ES-I3 (cell line): ENCODE results near the gene DRAP1.

ENCODE experiments used
- H3K36me3 ChIP-seq: 2 replicates; pipeline ENCODE4 v1.6.1; 2013; ENCODE audit warnings: mild to moderate bottlenecking, low read length, control low read depth, moderate library complexity; ENCODE audit not compliant: insufficient read depth
- H3K4me1 ChIP-seq: 2 replicates; pipeline ENCODE4 v1.6.1; 2013; ENCODE audit warnings: mild to moderate bottlenecking, control low read depth, low read length; ENCODE audit not compliant: insufficient read depth
- H3K9ac ChIP-seq: 2 replicates; pipeline ENCODE4 v1.6.1; 2013; ENCODE audit warnings: low read depth, mild to moderate bottlenecking, low read length, moderate library complexity
- H3K9me3 ChIP-seq: 2 replicates; pipeline ENCODE4 v1.6.1; 2013; ENCODE audit warnings: mild to moderate bottlenecking, low read length, moderate library complexity; ENCODE audit not compliant: control insufficient read depth, insufficient read depth

DRAP1 gene, protein sequence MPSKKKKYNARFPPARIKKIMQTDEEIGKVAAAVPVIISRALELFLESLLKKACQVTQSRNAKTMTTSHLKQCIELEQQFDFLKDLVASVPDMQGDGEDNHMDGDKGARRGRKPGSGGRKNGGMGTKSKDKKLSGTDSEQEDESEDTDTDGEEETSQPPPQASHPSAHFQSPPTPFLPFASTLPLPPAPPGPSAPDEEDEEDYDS

DNA sequence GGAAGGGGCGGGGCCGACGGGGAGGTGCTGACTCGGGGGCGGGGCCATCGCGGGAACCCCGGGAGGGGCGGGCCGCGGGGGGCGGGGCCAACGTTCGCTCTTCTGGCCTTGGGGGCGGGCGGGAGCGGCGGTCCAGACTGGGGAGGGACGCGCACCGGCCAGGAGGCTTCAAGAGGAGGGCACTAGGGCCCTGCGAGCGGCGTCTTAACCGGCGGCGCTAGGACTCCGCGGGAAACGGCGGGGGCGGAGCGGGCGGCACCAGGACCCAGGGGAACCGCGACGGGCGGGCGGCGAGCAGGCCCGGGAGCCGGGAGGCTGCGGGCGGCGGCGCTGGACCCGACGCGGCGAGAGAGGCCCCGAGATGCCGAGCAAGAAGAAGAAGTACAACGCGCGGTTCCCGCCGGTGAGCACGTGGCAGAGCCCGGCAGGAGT, at the start of gene DRAP1:
DRAP1 (plus strand) TSS at position 286 of the 432 bp plus-strand sequence; CDS start at position 362, 76 bp downstream.
- H3K9me3 ChIP-seq, result no peaks in the 10 kb centered on the region
- peak within 1 kb of the TSS; percentile 95 for H3K9ac ChIP-seq
- peaks cover 11% of the 10 kb centered on the region; the same call in 1 of the 2 replicates for H3K4me1 ChIP-seq
- H3K36me3 ChIP-seq, result no peaks in the 10 kb centered on the region; the same call in 1 of the 2 replicates

DNA sequence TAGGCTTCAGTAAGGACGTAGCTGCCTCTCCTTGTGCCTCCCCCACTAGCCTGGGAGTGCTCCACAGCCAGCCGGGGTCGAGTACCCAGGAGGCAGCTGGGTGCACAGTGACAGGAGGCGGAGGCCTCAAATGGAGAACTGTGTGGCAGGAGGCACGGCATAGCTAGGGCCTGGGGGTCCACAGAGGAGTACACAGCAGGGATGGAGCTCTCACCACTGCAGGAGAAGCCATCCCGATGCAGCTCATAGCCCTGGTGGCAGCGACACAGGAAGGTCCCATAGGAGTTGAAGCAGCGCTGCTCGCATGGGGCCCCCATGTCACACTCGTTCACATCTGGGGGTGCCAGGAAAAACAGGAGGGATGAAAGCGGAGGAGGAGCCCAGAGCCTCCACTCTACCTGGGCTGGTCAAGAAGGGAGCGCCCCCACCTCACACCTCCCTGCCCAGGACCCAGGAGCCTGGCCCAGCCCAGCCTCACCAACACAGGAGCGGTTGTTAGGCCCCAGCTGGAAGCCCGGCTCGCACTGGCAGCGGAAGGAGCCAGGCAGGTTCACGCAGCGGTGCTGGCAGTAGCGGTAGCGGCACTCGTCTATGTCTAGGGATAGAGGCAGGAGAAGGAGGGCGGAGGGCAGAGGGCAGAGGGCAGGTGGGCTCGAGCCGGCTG, 49.5 kb upstream of the DRAP1 start:
- Histone ChIP-seq H3K36me3 (peaks cover 8% of the 10 kb centered on the region; the same call in 1 of the 2 replicates), H3K9me3 (no peaks in the 10 kb centered on the region), H3K4me1 (no peaks in the 10 kb centered on the region), H3K9ac (no peak overlapping the region)

DNA sequence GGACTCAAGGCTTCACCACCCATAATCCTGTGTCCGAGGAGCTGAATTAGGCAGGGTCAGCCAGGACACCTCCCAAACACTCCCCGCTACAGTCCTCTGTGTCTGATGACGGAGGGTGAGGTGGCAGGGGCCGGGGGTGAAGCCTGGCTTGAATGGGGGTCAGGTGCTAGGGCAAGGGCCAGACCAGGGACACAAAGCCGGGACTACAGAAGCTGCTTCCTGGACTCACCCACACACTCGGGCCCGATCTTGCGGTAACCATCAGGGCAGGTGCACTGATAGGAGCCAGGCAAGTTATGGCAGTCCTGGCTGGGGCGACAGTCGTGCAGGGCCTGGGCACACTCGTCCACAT, 48.9 kb upstream of the DRAP1 start:
- no peaks in the 10 kb centered on the region for H3K9me3 ChIP-seq
- no peak overlapping the region for H3K9ac ChIP-seq
- H3K36me3 ChIP-seq, result peaks cover 6% of the 10 kb centered on the region; the same call in 1 of the 2 replicates
- H3K4me1 ChIP-seq, result no peaks in the 10 kb centered on the region

DNA sequence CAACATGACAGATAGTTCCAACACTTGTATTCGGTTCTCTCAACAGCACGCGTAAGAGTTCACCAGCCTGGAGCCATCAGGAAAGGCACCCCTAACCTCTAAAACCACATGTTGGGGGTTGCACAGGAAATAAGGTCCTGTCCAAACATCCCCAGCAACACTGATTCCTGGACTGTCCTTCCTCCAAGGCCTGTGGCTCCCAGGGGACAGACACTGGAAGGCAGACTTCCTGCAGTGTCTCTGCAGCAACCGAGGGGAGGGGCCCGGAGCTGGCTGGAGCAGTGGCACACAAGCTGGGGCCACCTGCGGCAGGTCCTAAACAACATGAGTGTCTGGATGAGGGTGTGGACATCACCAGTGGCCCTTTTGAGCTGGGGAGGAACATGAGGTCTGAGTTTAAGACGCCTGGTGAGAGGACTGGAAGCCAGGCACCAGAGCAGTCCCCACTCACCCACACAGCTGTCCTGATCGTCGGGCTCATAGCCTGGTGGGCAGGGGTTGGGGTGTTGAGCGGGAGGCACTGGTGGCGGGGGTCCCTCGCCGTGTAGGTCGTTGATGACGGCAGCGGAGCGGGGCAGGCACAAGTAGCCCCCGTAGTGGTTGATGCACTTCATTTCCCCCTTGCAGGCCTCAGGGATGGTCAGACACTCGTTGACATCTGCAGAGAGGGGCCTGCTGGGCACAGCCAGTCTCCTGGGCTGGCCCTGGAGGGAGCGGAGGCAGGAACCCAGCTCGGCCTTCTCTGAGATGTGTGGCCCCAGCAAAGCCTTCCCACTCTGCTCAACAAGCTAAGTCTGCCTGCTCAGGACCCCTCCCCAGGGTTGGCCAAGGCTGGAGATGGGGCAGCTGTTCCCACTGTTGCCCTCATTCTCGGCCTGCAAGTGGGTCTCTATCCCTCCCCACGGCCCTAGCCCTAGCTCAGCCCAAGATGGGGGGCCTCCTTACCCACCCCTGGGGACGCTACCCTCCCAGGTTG, 48.2 kb upstream of the DRAP1 start:
- Histone ChIP-seq H3K4me1 (no peaks in the 10 kb centered on the region), H3K9ac (no peak overlapping the region), H3K9me3 (no peaks in the 10 kb centered on the region), H3K36me3 (peaks cover 6% of the 10 kb centered on the region; the same call in 1 of the 2 replicates)

DNA sequence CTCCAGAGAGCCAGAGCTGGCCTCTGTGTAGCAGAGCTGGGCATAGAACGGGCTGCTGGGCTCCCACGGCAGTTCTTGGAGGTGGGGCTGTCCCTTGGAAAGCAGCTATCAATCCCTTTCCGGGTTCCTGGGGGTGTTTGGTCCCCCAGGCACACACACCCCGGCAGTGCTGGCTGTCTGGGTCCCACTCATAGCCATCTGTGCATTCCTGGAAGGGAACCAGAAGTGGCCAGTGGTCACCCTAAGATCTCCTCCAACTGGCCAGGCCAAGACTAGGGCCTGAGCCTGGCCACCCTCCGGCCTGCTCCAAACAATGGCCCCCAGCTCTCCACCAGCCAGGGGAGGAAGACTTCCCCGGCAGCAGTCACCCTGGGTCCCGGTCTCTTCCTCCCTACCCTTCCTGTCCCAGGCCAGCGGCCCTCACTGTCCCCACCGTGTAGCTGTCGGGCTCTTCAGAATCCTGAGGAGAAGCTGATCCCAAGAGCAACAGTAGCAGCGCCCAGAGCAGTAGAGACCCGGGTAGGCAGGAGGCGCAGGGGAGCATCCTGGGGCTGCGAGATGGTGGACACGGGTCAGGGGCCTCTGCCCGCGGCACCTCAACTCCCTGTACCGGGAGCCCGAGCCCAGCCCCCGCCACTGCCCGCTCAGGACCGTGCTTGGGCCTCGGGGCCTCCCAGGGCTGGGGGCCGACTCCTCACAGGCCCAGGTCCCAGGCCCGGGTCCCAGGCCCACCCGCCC, 47.2 kb upstream of the DRAP1 start:
- Histone ChIP-seq H3K9me3 (no peaks in the 10 kb centered on the region), H3K36me3 (peaks cover 6% of the 10 kb centered on the region; the same call in 1 of the 2 replicates), H3K4me1 (no peaks in the 10 kb centered on the region), H3K9ac (peak overlapping the region; percentile 30)

DNA sequence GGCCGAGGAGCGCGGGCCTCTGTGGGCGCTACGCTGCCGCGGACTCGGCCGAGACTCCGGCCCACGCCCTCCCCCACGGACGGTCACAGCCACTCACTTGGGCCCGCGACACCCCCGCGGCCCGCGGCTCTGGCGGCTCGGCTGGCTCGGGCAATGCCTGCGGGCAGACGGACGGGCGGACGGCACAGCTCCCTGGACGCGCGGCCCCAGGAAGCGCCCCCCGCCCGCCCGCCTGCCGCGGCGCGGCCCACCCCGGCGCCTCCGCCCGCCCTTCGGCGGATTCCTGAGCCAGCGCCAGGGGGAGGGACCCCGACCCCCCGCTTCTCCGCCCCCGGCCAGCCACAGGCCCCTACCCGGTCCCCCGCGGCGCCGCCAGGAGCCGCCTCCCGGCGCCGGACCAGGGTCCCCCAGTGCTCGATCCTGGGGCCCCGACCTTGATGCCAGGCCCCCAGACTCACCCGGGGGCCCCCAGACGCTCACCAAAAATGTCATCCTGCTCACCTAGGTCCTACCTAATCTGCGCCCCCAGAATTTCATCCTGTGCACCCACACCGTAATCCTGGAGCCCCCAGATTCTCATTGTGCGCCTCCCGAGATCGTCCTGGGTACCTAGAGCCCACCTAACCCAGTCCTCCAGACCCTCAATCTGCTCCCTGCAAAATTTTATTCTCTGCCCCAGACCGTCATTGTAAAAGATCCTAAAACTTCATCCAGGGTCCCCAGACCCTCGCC, 46.5 kb upstream of the DRAP1 start, which contains the start of gene EFEMP2:
EFEMP2 (minus strand) TSS at position 215 of the 732 bp plus-strand sequence. CDS start 446 bp downstream, outside the sequence.
- peak within 1 kb of the TSS; percentile 69 for H3K9ac ChIP-seq
- H3K9me3 ChIP-seq, result no peaks in the 10 kb centered on the region
- H3K4me1 ChIP-seq, result no peaks in the 10 kb centered on the region
- H3K36me3 ChIP-seq, result peaks cover 6% of the 10 kb centered on the region; the same call in 1 of the 2 replicates

DNA sequence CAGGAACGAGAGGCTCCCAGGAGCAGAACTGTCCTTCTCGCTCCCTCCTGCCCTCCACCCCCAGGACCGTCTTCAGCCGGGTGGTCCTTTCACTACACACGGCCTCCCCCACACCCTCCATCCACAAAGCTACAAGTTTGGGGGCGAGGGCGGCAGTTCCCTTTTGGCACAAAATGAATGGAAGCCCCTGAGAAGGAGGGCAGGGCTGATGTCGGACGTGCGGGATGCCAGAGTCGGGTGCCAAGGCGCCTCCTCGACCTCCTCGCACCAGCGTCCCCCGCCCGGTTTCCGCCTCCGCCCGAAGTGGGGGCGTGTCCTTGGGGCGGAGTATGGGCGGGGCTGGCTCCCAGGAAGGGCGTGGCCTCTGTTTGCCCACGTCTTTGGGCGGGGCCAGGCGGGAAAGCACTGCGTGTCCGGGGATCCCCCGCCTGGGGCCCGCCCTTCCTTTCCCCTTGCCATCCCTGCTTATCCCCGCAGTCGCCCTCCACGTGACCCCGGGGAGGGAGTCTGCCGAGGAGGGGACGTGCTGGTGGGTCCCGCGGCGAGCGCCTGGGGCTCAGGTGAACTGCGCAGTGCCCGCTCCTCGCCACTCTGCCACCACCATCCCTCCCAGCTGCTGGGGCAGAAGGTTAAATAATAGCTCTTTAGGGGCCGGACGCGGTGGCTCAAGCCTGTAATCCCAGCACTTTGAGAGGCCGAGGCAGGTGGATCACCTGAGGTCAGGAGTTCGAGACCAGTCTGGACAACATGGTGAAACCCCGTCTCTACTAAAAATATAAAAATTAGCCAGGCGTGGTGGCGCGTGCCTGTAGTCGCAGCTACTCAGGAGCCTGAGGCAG, 45.7 kb upstream of the DRAP1 start:
- Histone ChIP-seq H3K36me3 (peaks cover 6% of the 10 kb centered on the region; the same call in 1 of the 2 replicates), H3K9ac (peak overlapping the region; percentile 69; the same call in 1 of the 2 replicates), H3K4me1 (no peaks in the 10 kb centered on the region), H3K9me3 (no peaks in the 10 kb centered on the region)

DNA sequence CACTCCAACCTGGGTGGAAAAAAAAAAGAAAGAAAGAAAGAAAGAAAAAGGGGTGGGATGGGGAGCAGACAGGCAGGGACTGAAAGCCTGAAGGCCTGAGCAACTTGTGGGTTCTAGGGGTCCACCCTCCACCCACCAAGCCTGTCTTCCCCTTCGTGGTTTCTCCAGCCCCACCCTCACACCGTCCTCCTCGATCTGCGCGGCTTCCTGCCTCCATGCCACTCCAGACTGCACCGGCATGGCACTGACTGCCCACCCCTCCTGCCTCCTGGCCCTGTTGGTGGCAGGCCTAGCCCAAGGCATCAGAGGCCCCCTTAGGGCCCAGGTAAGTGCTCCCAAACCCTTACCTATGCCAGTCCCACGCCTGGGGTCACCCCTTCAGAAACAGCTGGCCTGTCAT, 39.6 kb upstream of the DRAP1 start, which contains the start of gene CTSW:
CTSW (plus strand) TSS at position 221 of the 400 bp plus-strand sequence; CDS start at position 239, 18 bp downstream.
- Histone ChIP-seq H3K9me3 (no peaks in the 10 kb centered on the region), H3K9ac (no peak within 1 kb of the TSS), H3K4me1 (peaks cover 3% of the 10 kb centered on the region; the same call in 1 of the 2 replicates), H3K36me3 (peaks cover 11% of the 10 kb centered on the region)

DNA sequence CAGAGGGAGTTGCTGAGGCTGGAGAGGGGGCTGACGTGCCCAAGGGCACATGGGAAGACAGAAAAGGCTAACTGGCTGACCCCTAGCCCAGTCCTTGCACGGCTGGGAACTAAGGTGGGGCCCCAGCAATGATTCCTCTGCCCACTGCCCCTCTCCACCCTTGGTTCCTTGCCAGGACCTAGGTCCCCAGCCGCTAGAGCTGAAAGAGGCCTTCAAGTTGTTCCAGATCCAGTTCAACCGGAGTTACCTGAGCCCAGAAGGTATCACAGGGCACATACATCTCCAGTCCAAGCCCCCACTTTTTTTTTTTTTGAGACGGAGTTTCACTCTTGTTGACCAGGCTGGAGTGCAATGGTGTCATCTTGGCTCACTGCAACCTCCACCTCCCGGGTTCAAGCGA, 39.2 kb upstream of the DRAP1 start:
- H3K9ac ChIP-seq, result no peak overlapping the region
- H3K36me3 ChIP-seq, result peaks cover 15% of the 10 kb centered on the region
- no peaks in the 10 kb centered on the region for H3K9me3 ChIP-seq
- H3K4me1 ChIP-seq, result peaks cover 3% of the 10 kb centered on the region; the same call in 1 of the 2 replicates

DNA sequence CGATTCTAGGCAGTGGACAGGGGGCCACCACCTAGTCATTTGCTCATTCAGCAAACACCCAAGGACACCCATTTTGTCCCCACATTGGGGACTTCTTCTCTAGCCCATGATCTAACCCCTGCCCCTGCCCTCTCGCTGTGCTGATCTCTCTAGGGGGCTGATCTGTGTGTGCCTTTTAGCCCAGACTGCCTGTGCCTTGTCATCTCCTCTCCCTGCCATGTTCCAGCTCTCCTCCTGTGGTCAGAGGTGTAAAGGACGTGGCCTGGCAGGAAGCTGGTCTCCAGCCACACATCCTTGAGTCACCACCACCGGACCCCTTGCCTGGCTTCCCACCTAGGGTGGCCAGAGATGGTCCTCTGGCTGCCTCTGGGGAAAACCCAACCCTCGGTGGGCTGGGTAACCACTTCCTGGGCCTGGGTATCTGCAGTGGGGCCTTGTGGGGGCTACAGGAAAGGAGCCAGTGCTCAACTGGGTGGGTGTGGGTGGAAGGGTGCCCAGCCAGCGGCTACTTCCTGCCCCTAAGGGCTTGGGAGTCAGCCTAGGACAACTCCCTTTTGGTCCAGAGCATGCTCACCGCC, 38.3 kb upstream of the DRAP1 start:
- Histone ChIP-seq H3K9ac (no peak overlapping the region), H3K9me3 (no peaks in the 10 kb centered on the region), H3K4me1 (peaks cover 3% of the 10 kb centered on the region; the same call in 1 of the 2 replicates), H3K36me3 (peaks cover 19% of the 10 kb centered on the region)

DNA sequence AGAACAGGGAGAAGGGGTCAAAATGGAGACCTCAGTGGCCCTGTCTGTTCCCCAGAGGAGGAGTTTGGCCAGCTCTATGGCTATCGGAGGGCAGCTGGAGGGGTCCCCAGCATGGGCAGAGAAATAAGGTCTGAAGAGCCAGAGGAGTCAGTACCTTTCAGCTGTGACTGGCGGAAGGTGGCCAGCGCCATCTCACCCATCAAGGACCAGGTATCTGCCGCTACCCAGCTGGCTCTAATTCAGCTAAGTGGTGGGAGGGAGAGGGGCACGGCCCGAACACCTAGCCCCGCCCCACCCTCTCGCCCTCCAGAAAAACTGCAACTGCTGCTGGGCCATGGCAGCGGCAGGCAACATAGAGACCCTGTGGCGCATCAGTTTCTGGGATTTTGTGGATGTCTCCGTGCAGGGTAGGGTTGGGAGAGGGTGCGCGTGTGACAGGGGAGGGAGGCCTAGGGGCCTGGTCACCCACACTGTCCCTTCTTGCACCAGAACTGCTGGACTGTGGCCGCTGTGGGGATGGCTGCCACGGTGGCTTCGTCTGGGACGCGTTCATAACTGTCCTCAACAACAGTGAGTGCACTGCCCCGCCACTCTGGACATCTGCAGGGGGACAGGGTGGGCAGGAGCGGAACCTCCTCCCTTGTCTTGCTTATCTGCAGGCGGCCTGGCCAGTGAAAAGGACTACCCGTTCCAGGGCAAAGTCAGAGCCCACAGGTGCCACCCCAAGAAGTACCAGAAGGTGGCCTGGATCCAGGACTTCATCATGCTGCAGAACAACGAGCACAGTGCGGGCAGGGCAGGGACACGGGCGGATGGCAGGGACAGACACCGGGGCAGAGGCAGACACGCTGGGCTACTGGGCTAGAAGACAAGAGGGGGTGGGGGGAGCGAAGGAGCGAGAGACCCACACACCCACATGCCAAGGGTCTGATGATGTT, 36.8 kb upstream of the DRAP1 start:
- Histone ChIP-seq H3K4me1 (peaks cover 4% of the 10 kb centered on the region), H3K9ac (no peak overlapping the region), H3K36me3 (peaks cover 26% of the 10 kb centered on the region), H3K9me3 (no peaks in the 10 kb centered on the region)
